WTC11 (cell line): Measurements from ENCODE around the gene ARL15. TPM values are rescaled to one million over a fixed set of nuclear protein-coding genes. Genes with fewer than 3 reads are reported as not detected.

Experiments used
- ATAC-seq: fragments of 200-7000 bp; cut with Tn5 transposase; 2 replicates; pipeline ENCODE4 v1.10.0; 2021; ENCODE audit warnings: mild to moderate bottlenecking, moderate library complexity
- CTCF ChIA-PET: fragments of 300-600 bp; sonication (Branson Sonifier 250); formaldehyde crosslinking; loops from one replicate; lab custom pipeline; 2021; ENCODE audit warnings: antibody characterized with exemption; lab: Charles Lee
- POLR2A ChIA-PET: fragments of 350-600 bp; sonication (Branson Sonifier 250); formaldehyde crosslinking; loops from one replicate; lab custom pipeline; 2021; ENCODE audit warnings: antibody characterized with exemption; lab: Charles Lee
- DNase-seq: peaks from one replicate; pipeline ENCODE4 v3.0.0; 2021; ENCODE audit warnings: low spot score
- H3K27ac Mint-ChIP-seq: 2 replicates; pipeline ENCODE4 v1.8.0; 2021; ENCODE audit warnings: mixed read lengths
- H3K27me3 Mint-ChIP-seq: 2 replicates; pipeline ENCODE4 v1.8.0; 2021; ENCODE audit warnings: low read depth, mild to moderate bottlenecking, moderate library complexity, mixed read lengths
- H3K36me3 Mint-ChIP-seq: 2 replicates; pipeline ENCODE4 v1.8.0; 2021; ENCODE audit warnings: mixed read lengths
- H3K4me1 Mint-ChIP-seq: 2 replicates; pipeline ENCODE4 v1.8.0; 2022; ENCODE audit warnings: mixed read lengths
- H3K4me3 Mint-ChIP-seq: 2 replicates; pipeline ENCODE4 v1.8.0; 2021; ENCODE audit warnings: mild to moderate bottlenecking, moderate library complexity, mixed read lengths
- H3K9me3 Mint-ChIP-seq: 2 replicates; pipeline ENCODE4 v1.8.0; 2021; ENCODE audit warnings: mixed read lengths
- ATF1 ChIP-seq: sonication (generic); formaldehyde crosslinking; IDR thresholded peaks from 2 replicates; pipeline ENCODE4 v1.8.1; 2023; ENCODE audit warnings: mild to moderate bottlenecking, moderate library complexity, missing genetic modification reagents
- CBFB ChIP-seq: sonication (generic); formaldehyde crosslinking; IDR thresholded peaks from 2 replicates; pipeline ENCODE4 v1.8.1; 2022; ENCODE audit warnings: mild to moderate bottlenecking, low read depth, missing genetic modification reagents
- ESRRA ChIP-seq: sonication (generic); formaldehyde crosslinking; IDR thresholded peaks from 2 replicates; pipeline ENCODE4 v1.8.1; 2022; ENCODE audit warnings: mild to moderate bottlenecking, missing genetic modification reagents, borderline replicate concordance
- FOXP1 ChIP-seq: sonication (generic); formaldehyde crosslinking; IDR thresholded peaks from 2 replicates; pipeline ENCODE4 v1.8.0; 2022; ENCODE audit warnings: missing genetic modification reagents, mild to moderate bottlenecking, moderate library complexity, borderline replicate concordance
- GRHL2 ChIP-seq: fragments of 250-450 bp; sonication (Bioruptor Pico); IDR thresholded peaks from 2 replicates; pipeline ENCODE4 v1.8.0; 2022; ENCODE audit warnings: mild to moderate bottlenecking, moderate library complexity; ENCODE audit not compliant: insufficient replicate concordance, severe bottlenecking
- GTF2I ChIP-seq: fragments of 250-450 bp; sonication (Bioruptor Pico); conservative IDR thresholded peaks from 2 replicates; pipeline ENCODE4 v1.4.0; 2021; ENCODE audit warnings: mild to moderate bottlenecking
- NFYB ChIP-seq: sonication (generic); formaldehyde crosslinking; conservative IDR thresholded peaks from 2 replicates; pipeline ENCODE4 v1.8.0; 2022; ENCODE audit warnings: low read depth, missing genetic modification reagents
- RORB ChIP-seq: fragments of 250-450 bp; sonication (Bioruptor Pico); IDR thresholded peaks from 2 replicates; pipeline ENCODE4 v1.9.0; 2021; ENCODE audit warnings: mild to moderate bottlenecking
- SOX15 ChIP-seq: fragments of 250-450 bp; sonication (Bioruptor Pico); IDR thresholded peaks from 2 replicates; pipeline ENCODE4 v1.9.0; 2021; ENCODE audit warnings: mild to moderate bottlenecking
- ZBTB21 ChIP-seq: sonication (generic); formaldehyde crosslinking; IDR thresholded peaks from 2 replicates; pipeline ENCODE4 v1.8.1; 2023; ENCODE audit warnings: mild to moderate bottlenecking, missing genetic modification reagents, borderline replicate concordance
- ZNF219 ChIP-seq: sonication (generic); formaldehyde crosslinking; IDR thresholded peaks from 2 replicates; pipeline ENCODE4 v1.8.0; 2023; ENCODE audit warnings: missing genetic modification reagents, mild to moderate bottlenecking, borderline replicate concordance
- ZNF263 ChIP-seq: sonication (generic); formaldehyde crosslinking; IDR thresholded peaks from 2 replicates; pipeline ENCODE4 v1.8.1; 2022; ENCODE audit warnings: low read depth, mild to moderate bottlenecking, moderate library complexity, missing genetic modification reagents
- total RNA-seq: library from RNA; stranded (reverse); gene quantifications from 3 replicates; pipeline ENCODE4 v1.2.3, GENCODE V29; 2021
- TF ChIP-seq, protein P1 (sequence below): sonication (generic); formaldehyde crosslinking; IDR thresholded peaks from 2 replicates; pipeline ENCODE4 v1.8.1; 2023; ENCODE audit warnings: mild to moderate bottlenecking, missing genetic modification reagents, borderline replicate concordance
- TF ChIP-seq, protein P2 (sequence below): fragments of 250-450 bp; sonication (Bioruptor Pico); IDR thresholded peaks from 2 replicates; pipeline ENCODE4 v1.9.0; 2021; ENCODE audit warnings: mild to moderate bottlenecking, borderline replicate concordance
- TF ChIP-seq, protein P3 (sequence below): sonication (generic); formaldehyde crosslinking; IDR thresholded peaks from 2 replicates; pipeline ENCODE4 v1.8.1; 2023; ENCODE audit warnings: mild to moderate bottlenecking, moderate library complexity, missing genetic modification reagents
- TF ChIP-seq, protein P4 (sequence below): sonication (generic); formaldehyde crosslinking; IDR thresholded peaks from 2 replicates; pipeline ENCODE4 v1.8.0; 2023; ENCODE audit warnings: mild to moderate bottlenecking, missing genetic modification reagents
- TF ChIP-seq, protein P5 (sequence below): sonication (generic); formaldehyde crosslinking; IDR thresholded peaks from 2 replicates; pipeline ENCODE4 v1.8.0; 2022; ENCODE audit warnings: missing genetic modification reagents

The ARL15 gene
- total RNA-seq, 1 experiment from 2014 or later: 20.1 TPM

DNA sequence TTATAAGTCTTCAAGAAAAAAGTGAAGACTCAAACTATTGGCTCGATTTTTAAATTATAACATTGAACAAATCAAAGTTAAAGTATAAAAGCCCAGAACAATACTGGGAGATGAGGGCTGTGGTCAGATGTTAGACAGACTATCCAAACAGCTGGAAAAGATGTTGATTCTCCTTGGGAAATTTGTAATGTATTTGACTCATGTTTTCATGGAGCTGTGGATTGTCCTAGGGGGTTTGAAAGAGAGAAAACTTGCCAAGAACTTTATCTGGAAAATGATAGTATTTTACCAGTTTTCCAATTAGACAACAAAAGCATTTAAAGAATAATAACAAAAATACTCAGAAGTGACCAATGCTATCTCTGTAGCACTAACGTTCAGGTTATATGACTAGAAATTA lies 339.2 kb downstream of the ARL15 start (continued):
- TF ChIP-seq ZBTB21 (CRISPR knock-in tag) (no peak), GTF2I (CRISPR knock-in tag) (no peak), ZNF219 (CRISPR knock-in tag) (no peak), GRHL2 (CRISPR knock-in tag) (no peak), CBFB (no peak)
- TF ChIP-seq, protein P1, sequence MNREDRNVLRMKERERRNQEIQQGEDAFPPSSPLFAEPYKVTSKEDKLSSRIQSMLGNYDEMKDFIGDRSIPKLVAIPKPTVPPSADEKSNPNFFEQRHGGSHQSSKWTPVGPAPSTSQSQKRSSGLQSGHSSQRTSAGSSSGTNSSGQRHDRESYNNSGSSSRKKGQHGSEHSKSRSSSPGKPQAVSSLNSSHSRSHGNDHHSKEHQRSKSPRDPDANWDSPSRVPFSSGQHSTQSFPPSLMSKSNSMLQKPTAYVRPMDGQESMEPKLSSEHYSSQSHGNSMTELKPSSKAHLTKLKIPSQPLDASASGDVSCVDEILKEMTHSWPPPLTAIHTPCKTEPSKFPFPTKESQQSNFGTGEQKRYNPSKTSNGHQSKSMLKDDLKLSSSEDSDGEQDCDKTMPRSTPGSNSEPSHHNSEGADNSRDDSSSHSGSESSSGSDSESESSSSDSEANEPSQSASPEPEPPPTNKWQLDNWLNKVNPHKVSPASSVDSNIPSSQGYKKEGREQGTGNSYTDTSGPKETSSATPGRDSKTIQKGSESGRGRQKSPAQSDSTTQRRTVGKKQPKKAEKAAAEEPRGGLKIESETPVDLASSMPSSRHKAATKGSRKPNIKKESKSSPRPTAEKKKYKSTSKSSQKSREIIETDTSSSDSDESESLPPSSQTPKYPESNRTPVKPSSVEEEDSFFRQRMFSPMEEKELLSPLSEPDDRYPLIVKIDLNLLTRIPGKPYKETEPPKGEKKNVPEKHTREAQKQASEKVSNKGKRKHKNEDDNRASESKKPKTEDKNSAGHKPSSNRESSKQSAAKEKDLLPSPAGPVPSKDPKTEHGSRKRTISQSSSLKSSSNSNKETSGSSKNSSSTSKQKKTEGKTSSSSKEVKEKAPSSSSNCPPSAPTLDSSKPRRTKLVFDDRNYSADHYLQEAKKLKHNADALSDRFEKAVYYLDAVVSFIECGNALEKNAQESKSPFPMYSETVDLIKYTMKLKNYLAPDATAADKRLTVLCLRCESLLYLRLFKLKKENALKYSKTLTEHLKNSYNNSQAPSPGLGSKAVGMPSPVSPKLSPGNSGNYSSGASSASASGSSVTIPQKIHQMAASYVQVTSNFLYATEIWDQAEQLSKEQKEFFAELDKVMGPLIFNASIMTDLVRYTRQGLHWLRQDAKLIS (CRISPR knock-in tag): no peak
- TF ChIP-seq, protein P2, sequence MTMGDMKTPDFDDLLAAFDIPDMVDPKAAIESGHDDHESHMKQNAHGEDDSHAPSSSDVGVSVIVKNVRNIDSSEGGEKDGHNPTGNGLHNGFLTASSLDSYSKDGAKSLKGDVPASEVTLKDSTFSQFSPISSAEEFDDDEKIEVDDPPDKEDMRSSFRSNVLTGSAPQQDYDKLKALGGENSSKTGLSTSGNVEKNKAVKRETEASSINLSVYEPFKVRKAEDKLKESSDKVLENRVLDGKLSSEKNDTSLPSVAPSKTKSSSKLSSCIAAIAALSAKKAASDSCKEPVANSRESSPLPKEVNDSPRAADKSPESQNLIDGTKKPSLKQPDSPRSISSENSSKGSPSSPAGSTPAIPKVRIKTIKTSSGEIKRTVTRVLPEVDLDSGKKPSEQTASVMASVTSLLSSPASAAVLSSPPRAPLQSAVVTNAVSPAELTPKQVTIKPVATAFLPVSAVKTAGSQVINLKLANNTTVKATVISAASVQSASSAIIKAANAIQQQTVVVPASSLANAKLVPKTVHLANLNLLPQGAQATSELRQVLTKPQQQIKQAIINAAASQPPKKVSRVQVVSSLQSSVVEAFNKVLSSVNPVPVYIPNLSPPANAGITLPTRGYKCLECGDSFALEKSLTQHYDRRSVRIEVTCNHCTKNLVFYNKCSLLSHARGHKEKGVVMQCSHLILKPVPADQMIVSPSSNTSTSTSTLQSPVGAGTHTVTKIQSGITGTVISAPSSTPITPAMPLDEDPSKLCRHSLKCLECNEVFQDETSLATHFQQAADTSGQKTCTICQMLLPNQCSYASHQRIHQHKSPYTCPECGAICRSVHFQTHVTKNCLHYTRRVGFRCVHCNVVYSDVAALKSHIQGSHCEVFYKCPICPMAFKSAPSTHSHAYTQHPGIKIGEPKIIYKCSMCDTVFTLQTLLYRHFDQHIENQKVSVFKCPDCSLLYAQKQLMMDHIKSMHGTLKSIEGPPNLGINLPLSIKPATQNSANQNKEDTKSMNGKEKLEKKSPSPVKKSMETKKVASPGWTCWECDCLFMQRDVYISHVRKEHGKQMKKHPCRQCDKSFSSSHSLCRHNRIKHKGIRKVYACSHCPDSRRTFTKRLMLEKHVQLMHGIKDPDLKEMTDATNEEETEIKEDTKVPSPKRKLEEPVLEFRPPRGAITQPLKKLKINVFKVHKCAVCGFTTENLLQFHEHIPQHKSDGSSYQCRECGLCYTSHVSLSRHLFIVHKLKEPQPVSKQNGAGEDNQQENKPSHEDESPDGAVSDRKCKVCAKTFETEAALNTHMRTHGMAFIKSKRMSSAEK (CRISPR knock-in tag): no peak
- TF ChIP-seq, protein P3, sequence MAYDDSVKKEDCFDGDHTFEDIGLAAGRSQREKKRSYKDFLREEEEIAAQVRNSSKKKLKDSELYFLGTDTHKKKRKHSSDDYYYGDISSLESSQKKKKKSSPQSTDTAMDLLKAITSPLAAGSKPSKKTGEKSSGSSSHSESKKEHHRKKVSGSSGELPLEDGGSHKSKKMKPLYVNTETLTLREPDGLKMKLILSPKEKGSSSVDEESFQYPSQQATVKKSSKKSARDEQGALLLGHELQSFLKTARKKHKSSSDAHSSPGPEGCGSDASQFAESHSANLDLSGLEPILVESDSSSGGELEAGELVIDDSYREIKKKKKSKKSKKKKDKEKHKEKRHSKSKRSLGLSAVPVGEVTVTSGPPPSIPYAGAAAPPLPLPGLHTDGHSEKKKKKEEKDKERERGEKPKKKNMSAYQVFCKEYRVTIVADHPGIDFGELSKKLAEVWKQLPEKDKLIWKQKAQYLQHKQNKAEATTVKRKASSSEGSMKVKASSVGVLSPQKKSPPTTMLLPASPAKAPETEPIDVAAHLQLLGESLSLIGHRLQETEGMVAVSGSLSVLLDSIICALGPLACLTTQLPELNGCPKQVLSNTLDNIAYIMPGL (CRISPR knock-in tag): no peak

DNA sequence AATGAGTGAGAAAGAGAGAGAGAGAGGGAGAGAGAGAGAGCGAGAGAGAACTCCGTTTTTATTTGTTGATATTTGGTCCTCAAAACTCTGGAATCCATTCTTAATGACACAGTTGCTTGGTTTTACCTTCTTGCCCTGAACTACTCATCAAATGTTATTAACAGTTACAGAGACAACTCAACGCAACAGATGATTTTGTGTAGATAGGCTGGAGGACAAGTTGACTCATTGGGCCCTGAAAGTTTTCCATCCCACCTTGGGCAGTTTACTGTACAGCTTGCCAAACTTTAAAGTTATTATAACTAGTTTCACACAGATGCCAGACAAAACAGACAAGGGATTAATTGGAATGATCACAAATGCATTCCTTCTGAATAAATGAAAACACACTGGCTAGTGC lies 339.9 kb downstream of the ARL15 start:
- no peak for DNase-seq
- no peak overlapping the region for H3K4me3 Mint-ChIP-seq
- H3K27ac Mint-ChIP-seq: no peak overlapping the region
- H3K27me3 Mint-ChIP-seq: no peaks in the 10 kb centered on the region
- no peak for ATAC-seq
- H3K4me1 Mint-ChIP-seq: peaks cover 5% of the 10 kb centered on the region
- CTCF ChIA-PET: no interaction called here
- H3K9me3 Mint-ChIP-seq: peaks cover 4% of the 10 kb centered on the region; the same call in 1 of the 2 replicates
- TF ChIP-seq NFYB (CRISPR knock-in tag) (no peak), ZNF219 (CRISPR knock-in tag) (no peak), ATF1 (CRISPR knock-in tag) (no peak), RORB (CRISPR knock-in tag) (no peak), SOX15 (CRISPR knock-in tag) (no peak), CBFB (no peak), ZNF263 (CRISPR knock-in tag) (no peak), FOXP1 (CRISPR knock-in tag) (no peak), ESRRA (CRISPR knock-in tag) (no peak)
- TF ChIP-seq, protein P4, sequence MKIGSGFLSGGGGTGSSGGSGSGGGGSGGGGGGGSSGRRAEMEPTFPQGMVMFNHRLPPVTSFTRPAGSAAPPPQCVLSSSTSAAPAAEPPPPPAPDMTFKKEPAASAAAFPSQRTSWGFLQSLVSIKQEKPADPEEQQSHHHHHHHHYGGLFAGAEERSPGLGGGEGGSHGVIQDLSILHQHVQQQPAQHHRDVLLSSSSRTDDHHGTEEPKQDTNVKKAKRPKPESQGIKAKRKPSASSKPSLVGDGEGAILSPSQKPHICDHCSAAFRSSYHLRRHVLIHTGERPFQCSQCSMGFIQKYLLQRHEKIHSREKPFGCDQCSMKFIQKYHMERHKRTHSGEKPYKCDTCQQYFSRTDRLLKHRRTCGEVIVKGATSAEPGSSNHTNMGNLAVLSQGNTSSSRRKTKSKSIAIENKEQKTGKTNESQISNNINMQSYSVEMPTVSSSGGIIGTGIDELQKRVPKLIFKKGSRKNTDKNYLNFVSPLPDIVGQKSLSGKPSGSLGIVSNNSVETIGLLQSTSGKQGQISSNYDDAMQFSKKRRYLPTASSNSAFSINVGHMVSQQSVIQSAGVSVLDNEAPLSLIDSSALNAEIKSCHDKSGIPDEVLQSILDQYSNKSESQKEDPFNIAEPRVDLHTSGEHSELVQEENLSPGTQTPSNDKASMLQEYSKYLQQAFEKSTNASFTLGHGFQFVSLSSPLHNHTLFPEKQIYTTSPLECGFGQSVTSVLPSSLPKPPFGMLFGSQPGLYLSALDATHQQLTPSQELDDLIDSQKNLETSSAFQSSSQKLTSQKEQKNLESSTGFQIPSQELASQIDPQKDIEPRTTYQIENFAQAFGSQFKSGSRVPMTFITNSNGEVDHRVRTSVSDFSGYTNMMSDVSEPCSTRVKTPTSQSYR (CRISPR knock-in tag): no peak
- TF ChIP-seq, protein P5, sequence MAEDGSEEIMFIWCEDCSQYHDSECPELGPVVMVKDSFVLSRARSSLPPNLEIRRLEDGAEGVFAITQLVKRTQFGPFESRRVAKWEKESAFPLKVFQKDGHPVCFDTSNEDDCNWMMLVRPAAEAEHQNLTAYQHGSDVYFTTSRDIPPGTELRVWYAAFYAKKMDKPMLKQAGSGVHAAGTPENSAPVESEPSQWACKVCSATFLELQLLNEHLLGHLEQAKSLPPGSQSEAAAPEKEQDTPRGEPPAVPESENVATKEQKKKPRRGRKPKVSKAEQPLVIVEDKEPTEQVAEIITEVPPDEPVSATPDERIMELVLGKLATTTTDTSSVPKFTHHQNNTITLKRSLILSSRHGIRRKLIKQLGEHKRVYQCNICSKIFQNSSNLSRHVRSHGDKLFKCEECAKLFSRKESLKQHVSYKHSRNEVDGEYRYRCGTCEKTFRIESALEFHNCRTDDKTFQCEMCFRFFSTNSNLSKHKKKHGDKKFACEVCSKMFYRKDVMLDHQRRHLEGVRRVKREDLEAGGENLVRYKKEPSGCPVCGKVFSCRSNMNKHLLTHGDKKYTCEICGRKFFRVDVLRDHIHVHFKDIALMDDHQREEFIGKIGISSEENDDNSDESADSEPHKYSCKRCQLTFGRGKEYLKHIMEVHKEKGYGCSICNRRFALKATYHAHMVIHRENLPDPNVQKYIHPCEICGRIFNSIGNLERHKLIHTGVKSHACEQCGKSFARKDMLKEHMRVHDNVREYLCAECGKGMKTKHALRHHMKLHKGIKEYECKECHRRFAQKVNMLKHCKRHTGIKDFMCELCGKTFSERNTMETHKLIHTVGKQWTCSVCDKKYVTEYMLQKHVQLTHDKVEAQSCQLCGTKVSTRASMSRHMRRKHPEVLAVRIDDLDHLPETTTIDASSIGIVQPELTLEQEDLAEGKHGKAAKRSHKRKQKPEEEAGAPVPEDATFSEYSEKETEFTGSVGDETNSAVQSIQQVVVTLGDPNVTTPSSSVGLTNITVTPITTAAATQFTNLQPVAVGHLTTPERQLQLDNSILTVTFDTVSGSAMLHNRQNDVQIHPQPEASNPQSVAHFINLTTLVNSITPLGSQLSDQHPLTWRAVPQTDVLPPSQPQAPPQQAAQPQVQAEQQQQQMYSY (CRISPR knock-in tag): no peak
- POLR2A ChIA-PET: no interaction called here
- 0 out of 2 replicates have a peak, but pooled peaks cover 3% of the 10 kb centered on the region for H3K36me3 Mint-ChIP-seq
